DMS 273 (cell line): Measurements from ENCODE around the gene CRCP.
A peak's percentile ranks its signal among the peaks of the same experiment; 100 is the strongest.
"Not testable (repeated sequence)": the region's sequence is repeated elsewhere in the genome, so short reads cannot be mapped to it uniquely, and the experiment has no call there.

Experiments used
- DNase-seq: peaks from one replicate; lab custom pipeline; 2025; ENCODE audit not compliant: unreplicated experiment; lab: John Stamatoyannopoulos, UW

CRCP gene

GRCh38 chr7:66114743-66115649, at the start of gene CRCP:
CRCP (plus strand) TSS chr7:66114847; CDS start chr7:66114963, 116 bp downstream.
- DNase-seq: peak; percentile 94

DNA sequence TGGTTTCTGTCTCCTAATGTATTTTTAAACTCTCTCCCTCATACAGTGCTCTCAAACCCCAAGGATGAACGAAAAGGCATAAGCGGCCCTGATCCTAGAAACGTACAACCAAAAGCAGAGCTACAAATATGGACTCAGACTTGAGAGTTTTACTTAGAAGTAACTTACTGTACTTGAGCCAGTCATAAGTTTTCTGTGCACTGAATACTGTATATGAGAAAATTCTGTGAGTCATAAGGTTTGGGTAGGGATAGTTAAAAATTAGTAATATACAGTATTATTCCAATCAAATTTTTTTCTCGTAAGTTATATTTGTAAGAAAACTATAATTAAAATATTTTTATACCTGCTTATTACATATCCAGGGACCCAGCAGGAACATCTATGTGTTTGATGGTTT, 44.9 kb upstream of the CRCP start:
- DNase-seq: no peak

DNA sequence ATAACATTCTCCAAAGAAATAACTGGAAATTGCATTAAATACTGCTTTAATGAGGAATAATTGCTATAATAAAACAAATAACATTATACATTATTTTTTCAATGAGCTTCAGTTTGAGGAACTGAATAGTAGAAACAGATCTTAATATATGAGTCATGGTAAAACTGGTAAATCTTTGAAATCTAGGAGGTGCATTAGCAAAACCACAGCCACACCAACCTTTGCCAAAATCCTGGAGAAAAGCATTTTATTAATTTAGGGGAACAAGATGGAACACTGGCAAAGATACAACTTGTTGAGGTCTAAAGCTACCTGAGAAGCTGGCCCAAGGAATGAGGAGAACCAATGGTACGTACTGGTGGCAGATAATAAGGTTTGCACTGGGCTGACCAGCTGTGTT, 44.4 kb upstream of the CRCP start:
- DNase-seq: no peak

DNA sequence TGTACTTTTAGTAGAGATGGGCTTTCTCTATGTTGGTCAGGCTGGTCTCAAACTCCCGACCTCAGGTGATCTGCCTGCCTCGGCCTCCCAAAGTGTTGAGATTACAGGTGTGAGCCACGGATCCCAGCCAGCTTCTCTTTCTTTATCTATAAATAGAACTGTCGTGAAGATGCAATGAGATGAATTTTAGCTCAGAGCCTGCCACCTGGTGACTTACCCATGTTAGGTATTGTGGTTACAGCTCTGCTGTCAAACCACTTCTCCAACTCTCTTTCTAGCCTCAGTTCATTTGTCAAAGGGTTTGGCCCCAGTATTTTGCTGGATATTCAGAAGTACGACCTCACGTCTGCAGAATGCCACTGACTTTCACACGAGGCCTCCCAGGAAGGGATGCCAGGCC, 42.4 kb upstream of the CRCP start:
- DNase-seq: not testable (repeated sequence)

GRCh38 chr7:66075590-66076461, 38.8 kb upstream of the CRCP start, which contains the start of gene ASL:
ASL (plus strand) TSS chr7:66075819; CDS start chr7:66076082, 263 bp downstream.
- DNase-seq: peak; percentile 98

DNA sequence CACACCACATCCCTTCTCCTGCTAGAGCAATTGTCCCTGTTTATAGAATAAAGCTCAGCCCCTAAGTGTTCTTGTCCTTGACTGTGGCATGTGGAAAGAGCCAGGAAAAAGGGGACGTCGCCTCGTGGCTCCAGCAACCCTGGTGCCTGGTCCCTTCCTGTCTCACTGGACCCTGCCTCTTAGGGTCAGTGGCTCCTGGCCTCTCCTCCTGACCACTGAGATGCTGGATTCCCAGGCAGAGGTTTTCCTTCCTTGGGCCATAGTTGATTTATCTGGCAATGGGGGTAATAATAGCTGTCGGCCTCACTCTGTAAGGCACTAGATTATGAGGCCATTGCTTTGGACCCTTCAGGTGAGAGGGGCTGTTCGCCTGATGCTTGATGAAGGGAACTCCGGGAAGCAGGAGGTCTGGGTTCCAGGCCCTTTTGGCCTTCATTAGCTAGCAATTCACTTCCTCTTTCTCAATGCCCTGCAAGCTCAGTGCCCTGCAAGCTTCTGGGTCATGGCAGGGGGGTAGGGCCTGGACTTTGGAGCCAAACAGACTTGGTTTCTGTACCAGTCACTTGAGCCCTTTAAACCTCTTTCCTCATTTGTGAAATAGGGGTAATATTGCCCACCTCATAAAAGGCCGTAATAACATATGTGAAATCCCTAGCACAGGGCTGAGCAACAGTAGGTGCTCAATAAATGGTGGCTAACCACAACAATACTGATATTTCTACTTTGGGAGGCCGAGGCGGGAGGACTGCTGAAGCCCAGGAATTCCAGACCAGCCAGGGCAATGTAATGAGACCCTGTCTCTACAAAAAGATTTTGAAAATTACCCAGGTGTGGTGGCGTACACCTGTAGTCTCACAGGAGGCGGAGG, 38.0 kb upstream of the CRCP start:
- DNase-seq: no peak

- DNase-seq: peak; percentile 52
Observed at GRCh38 chr7:66078067-66078466, 36.6 kb upstream of the CRCP start.

DNA sequence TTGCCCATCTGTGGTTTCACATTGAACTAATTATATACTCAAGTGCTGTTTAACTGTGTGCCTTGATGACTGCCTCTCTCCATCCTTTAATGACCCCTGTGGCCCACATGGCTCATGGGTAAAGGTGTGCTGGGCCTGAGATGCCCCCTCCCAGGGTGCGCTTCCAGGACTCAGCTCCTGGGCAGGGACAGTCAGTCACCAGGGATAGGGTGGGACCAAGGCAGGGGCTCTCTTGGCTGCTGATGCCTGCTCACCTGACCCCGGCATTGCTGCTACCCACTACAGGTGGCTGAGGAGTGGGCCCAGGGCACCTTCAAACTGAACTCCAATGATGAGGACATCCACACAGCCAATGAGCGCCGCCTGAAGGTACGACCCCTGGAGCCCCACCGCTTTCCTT, 32.6 kb upstream of the CRCP start:
- DNase-seq: no peak

DNA sequence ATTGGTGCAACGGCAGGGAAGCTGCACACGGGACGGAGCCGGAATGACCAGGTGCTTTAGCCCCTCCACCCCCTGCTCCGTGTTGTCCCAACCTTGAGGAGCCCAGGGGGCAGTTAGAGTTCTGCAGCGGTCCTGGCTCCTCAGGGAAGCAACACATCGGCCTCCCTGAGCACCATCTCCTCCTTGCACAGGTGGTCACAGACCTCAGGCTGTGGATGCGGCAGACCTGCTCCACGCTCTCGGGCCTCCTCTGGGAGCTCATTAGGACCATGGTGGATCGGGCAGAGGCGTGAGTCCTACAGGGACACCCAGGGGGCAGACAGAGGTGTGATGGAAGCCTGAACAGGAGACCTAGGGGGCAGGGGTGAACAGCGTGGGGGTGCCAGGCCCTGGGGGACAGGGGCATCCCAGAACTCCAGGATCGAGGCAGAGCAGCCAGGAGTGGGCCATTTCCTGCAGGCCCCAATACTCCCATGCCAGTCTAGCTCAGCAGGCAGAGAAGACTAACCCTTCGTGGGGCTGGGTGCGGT, 31.7 kb upstream of the CRCP start:
- DNase-seq: no peak

DNA sequence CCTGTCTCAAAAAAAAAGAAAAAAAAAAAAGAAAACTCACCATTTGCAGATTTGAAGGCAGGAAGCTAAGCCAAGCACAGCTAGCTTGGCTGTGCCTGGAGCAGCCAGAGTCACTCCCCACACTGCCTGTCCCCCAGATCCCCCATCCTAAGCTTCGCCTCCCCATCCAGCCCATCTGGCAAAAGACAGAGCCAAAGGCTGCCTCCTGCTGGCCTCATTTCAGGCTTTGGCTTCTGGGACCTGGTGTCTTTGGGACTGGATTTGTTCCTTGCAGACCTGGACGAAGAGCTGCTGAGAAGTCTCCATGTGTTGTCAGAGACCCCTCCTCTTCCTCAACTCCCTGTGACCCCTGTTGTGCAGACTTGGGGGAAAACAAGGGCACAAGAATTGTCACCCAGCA, 31.0 kb upstream of the CRCP start:
- DNase-seq: peak; percentile 30

DNA sequence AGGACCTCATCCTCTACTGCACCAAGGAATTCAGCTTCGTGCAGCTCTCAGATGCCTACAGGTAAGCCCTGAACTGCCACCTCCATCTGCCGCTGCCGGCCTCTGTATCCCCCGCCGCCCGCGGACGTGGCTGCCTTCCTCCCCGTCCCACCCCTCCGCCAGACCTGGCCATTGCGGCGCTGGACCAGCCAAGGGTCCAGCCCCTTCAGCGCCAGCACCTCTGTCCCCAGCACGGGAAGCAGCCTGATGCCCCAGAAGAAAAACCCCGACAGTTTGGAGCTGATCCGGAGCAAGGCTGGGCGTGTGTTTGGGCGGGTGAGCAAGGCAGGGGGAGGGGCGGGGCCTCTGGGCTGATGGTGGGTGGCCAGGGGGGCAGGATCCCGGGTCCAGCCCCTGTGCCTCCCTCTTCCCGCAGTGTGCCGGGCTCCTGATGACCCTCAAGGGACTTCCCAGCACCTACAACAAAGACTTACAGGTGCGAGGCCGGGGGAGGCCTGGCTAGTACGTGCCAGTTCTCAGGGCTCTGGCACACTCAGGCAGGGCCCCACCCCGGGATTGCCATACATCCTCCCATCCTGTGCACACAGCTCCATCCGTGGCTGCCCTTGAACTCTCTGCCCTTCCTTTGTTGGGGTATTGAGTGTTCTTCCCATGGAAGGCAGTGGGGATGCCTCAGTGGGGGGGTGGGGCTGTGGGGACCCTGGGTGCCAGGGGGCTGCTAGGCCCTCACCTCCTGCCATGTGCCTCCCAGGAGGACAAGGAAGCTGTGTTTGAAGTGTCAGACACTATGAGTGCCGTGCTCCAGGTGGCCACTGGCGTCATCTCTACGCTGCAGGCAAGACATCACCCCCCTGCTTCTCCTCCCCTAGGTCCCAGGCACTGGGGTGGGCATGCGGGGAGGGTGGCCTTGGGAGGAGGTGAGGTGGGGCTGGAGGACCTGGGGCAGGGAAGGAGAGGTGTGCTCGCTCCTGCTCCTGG, 25.5 kb upstream of the CRCP start:
- DNase-seq: no peak

DNA sequence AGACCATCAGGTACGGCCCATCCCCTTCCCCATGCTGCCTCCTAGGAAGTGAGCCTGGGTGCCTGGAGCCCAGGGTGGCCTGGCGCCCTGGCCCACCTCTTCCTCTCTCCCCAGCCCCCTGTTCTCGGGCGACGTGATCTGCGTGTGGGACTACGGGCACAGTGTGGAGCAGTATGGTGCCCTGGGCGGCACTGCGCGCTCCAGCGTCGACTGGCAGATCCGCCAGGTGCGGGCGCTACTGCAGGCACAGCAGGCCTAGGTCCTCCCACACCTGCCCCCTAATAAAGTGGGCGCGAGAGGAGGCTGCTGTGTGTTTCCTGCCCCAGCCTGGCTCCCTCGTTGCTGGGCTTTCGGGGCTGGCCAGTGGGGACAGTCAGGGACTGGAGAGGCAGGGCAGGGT, 22.0 kb upstream of the CRCP start:
- DNase-seq: no peak

- DNase-seq: no peak
Observed at GRCh38 chr7:66095010-66095409, 19.6 kb upstream of the CRCP start.

GRCh38 chr7:66099232-66099550, 15.5 kb upstream of the CRCP start:
- DNase-seq: no peak

DNA sequence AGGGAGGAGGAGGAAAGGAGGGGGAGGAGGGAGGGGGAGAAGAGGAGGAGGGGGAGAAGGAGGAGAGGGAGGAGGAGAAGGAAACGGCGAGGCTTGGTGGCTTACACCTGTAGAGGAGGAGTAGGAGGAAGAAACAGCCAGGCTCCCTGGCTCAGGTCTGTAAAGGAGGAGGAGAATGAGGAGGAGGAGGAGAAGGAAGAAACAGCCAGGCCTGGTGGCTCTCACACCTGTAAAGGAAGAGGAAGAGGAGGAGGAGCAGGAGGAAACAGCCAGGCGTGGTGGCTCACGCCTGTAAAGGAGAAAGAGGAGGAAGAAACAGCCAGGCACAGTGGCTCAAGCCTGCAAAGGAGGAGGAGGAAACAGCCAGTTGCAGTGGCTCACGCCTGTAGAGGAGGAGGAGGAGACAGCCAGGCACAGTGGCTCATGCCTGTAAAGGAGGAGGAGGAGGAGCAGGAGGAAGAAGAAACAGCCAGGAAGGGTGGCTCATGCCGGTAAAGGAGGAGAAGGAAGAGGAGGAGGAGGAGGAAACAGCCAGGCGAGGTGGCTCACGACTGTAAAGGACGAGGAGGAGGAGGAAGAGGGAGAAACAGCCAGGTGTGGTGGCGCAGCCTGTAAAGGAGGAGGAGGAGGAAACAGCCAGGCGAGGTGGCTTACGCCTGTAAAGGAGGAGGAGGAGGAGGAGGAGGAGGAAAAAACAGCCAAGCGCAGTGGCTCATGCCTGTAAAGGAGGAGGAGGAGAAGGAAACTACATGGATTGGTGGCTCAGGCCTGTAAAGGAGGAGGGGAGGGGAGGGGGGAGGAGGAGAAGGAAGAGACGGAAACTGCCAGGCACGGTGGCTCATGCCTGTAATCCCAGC, 14.9 kb upstream of the CRCP start:
- DNase-seq: peak; percentile 84

- DNase-seq: no peak
Observed at GRCh38 chr7:66100408-66101050, 14.1 kb upstream of the CRCP start.

- DNase-seq: not testable (repeated sequence)
Observed at GRCh38 chr7:66102168-66102567, 12.5 kb upstream of the CRCP start.

DNA sequence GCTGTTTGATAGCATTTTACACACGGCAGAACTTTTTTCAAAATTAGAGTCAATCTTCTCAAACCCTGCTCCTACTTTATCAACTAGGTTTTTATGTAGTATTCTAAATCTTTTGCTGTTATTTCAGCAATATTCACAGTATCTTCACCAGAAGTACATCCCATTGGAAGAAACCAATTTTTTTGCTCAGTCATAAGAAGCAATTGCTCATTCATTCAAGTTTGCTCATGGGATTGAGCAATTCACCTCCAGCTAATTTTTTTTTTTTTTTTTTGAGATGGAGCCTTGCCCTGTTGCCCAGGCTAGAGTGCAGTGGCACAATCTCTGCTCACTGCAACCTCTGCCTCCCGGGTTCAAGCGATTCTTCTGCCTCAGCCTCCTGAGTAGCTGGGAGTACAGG, 10.7 kb upstream of the CRCP start:
- not testable (repeated sequence) for DNase-seq
